Mesendoderm (in vitro differentiated cells): ENCODE measurements around the gene DSCAML1.

Source experiments
- DNase-seq: peaks from one replicate; pipeline ENCODE4 v3.0.0; 2013
- H2AK5ac ChIP-seq: 2 replicates; pipeline ENCODE4 v1.6.1; 2013; ENCODE audit warnings: low read length, inconsistent platforms
- H2BK120ac ChIP-seq: 2 replicates; pipeline ENCODE4 v1.6.1; 2013; ENCODE audit warnings: low read depth, mild to moderate bottlenecking, low read length, moderate library complexity, mixed read lengths
- H2BK15ac ChIP-seq: replicated peaks from 2 replicates; pipeline ENCODE4 v1.6.1; 2013; ENCODE audit warnings: low read depth, mild to moderate bottlenecking, moderate library complexity
- H2BK5ac ChIP-seq: 2 replicates; pipeline ENCODE4 v1.6.1; 2013; ENCODE audit warnings: low read length, inconsistent platforms
- H3K18ac ChIP-seq: 2 replicates; pipeline ENCODE4 v1.6.1; 2013; ENCODE audit warnings: mild to moderate bottlenecking, low read length, mixed read lengths
- H3K23ac ChIP-seq: one replicate; pipeline ENCODE4 v1.6.1; 2013; ENCODE audit warnings: low read length
- H3K27ac ChIP-seq: 2 replicates; pipeline ENCODE4 v1.5.1; 2013; ENCODE audit warnings: low read depth, mild to moderate bottlenecking, inconsistent platforms, low read length, moderate library complexity
- H3K27me3 ChIP-seq: 2 replicates; pipeline ENCODE4 v1.6.1; 2013; ENCODE audit warnings: low read length, control low read depth, mild to moderate bottlenecking, inconsistent platforms; ENCODE audit not compliant: insufficient read depth, poor library complexity
- H3K36me3 ChIP-seq: 2 replicates; pipeline ENCODE4 v1.6.1; 2013; ENCODE audit warnings: low read length, inconsistent platforms; ENCODE audit not compliant: control insufficient read depth, insufficient read depth
- H3K4ac ChIP-seq: one replicate; pipeline ENCODE4 v1.6.1; 2013; ENCODE audit warnings: low read depth, mild to moderate bottlenecking, low read length, moderate library complexity
- H3K4me1 ChIP-seq: 2 replicates; pipeline ENCODE4 v1.6.1; 2013; ENCODE audit warnings: low read depth, low read length, inconsistent platforms; ENCODE audit not compliant: control insufficient read depth
- H3K4me2 ChIP-seq: 2 replicates; pipeline ENCODE4 v1.6.1; 2013; ENCODE audit warnings: low read length
- H3K4me3 ChIP-seq: 2 replicates; pipeline ENCODE4 v1.5.1; 2013; ENCODE audit warnings: mild to moderate bottlenecking, low read length
- H3K56ac ChIP-seq: one replicate; pipeline ENCODE4 v1.6.1; 2013; ENCODE audit warnings: low read length
- H3K79me1 ChIP-seq: 2 replicates; pipeline ENCODE4 v1.6.1; 2013; ENCODE audit warnings: low read length, inconsistent platforms
- H3K79me2 ChIP-seq: 2 replicates; pipeline ENCODE4 v1.6.1; 2013; ENCODE audit warnings: mild to moderate bottlenecking, low read length; ENCODE audit not compliant: control insufficient read depth, insufficient read depth
- H3K9ac ChIP-seq: 2 replicates; pipeline ENCODE4 v1.6.1; 2013; ENCODE audit warnings: low read length, inconsistent platforms
- H4K5ac ChIP-seq: one replicate; pipeline ENCODE4 v1.6.1; 2013; ENCODE audit warnings: low read length
- H4K8ac ChIP-seq: one replicate; pipeline ENCODE4 v1.6.1; 2013; ENCODE audit warnings: low read depth, mild to moderate bottlenecking, control low read depth, low read length, moderate library complexity
- WGBS: extraction: QIAGEN DNeasy Blood & Tissue Kit; methylation state at CpG from one replicate; pipeline ENCODE4 v1.1.7; 2013; ENCODE audit warnings: low lambda C conversion rate, missing lambda C conversion rate; ENCODE audit not compliant: insufficient coverage; ENCODE audit errors: extremely low coverage; 5-methylcytosine and 5-hydroxymethylcytosine counted together

Gene DSCAML1

DNA sequence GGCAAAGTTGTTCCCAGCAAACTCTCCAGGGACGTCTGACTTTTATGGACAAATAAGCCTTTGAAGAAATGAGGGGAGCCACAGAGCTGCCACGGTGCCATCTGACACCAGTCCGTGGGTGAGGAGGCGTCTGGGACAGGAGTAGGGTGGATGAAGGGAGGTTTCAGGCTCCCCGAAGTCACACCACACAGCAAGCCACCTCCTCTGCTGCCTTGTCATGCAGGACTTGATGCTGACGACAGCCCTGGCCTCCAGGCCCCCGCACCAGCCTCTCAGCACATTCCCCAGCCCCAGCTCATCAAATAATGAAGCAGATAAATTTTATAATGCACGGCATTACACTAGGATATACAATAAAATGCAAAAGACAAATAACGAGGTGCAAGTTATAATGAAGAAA lies 312.9 kb downstream of the DSCAML1 start:
- no peaks in the 10 kb centered on the region for H3K36me3 ChIP-seq
- H2AK5ac ChIP-seq, result no peak overlapping the region
- H3K4me2 ChIP-seq, result no peak overlapping the region
- H3K27ac ChIP-seq, result no peak overlapping the region
- no peak overlapping the region for H3K18ac ChIP-seq
- H3K4ac ChIP-seq, result no peak overlapping the region
- no peak overlapping the region for H4K5ac ChIP-seq
- no peaks in the 10 kb centered on the region for H3K27me3 ChIP-seq
- no peak overlapping the region for H4K8ac ChIP-seq
- no peak overlapping the region for H3K4me3 ChIP-seq
- H3K4me1 ChIP-seq, result no peaks in the 10 kb centered on the region
- no peak overlapping the region for H2BK15ac ChIP-seq
- H3K23ac ChIP-seq, result no peak overlapping the region
- H3K9ac ChIP-seq, result no peak overlapping the region
- no peak overlapping the region for H2BK5ac ChIP-seq
- H3K79me1 ChIP-seq, result no peaks in the 10 kb centered on the region
- H3K79me2 ChIP-seq, result no peaks in the 10 kb centered on the region
- H3K56ac ChIP-seq, result peak overlapping the region; percentile 27
- no peak overlapping the region for H2BK120ac ChIP-seq
- WGBS, result no CpG with 5 or more reads among the region's 9 CpGs
- DNase-seq, result no peak

DNA sequence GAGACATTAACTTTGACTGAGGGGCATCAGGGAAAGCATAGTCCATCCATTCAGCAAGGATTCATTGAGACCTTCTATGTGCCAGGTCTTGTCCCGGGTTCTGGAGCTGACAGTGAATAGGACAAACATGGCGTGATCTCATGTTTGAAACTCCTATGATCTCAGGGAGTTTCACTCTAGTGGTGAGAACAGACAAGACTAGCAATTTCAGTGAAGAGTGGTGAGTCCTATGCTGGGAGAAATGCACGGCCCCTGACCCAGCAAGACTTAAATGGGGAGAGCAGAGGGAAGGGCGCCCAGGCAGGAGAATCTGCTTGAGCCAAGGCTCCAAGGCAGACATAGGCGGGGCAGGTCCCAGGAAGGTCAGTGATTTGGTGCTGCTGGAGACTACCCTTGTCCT lies 313.6 kb downstream of the DSCAML1 start:
- Histone ChIP-seq H3K4me2 (no peak overlapping the region), H3K79me2 (no peaks in the 10 kb centered on the region), H3K27ac (no peak overlapping the region), H3K56ac (no peak overlapping the region), H3K27me3 (no peaks in the 10 kb centered on the region), H3K79me1 (no peaks in the 10 kb centered on the region), H2BK15ac (no peak overlapping the region), H4K8ac (no peak overlapping the region), H3K18ac (no peak overlapping the region), H3K9ac (no peak overlapping the region), H3K4ac (no peak overlapping the region), H2BK5ac (no peak overlapping the region), H3K4me3 (no peak overlapping the region), H3K4me1 (no peaks in the 10 kb centered on the region), H4K5ac (no peak overlapping the region), H3K36me3 (no peaks in the 10 kb centered on the region), H3K23ac (no peak overlapping the region), H2AK5ac (no peak overlapping the region), H2BK120ac (no peak overlapping the region)
- WGBS, result no CpG with 5 or more reads among the region's 5 CpGs
- DNase-seq, result no peak

DNA sequence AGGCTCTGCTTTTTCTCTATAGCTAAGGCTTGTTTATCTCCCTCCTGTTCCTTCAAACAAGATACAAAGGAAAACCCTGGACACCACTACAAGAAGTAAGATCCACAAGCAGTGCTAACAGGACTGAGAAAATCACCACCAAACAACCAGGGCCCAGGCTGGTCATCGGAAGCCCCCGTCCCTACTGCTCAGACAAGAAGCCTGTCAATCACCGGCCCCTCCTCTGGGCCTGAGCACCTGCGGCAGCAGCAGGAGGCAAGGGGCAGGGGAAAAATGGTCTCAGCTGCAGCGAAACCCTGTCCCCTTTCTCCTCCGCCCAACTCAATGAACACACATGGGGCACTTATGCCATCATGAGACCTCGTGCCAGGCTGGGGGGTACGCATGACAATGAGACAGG lies 314.1 kb downstream of the DSCAML1 start:
- no peaks in the 10 kb centered on the region for H3K79me2 ChIP-seq
- no peak overlapping the region for H3K27ac ChIP-seq
- no peak overlapping the region for H2BK5ac ChIP-seq
- no peak overlapping the region for H3K9ac ChIP-seq
- no peak overlapping the region for H3K4ac ChIP-seq
- H4K8ac ChIP-seq, result no peak overlapping the region
- WGBS, result no CpG with 5 or more reads among the region's 8 CpGs
- H4K5ac ChIP-seq, result no peak overlapping the region
- no peak overlapping the region for H3K4me2 ChIP-seq
- no peaks in the 10 kb centered on the region for H3K4me1 ChIP-seq
- no peak overlapping the region for H2BK120ac ChIP-seq
- H3K56ac ChIP-seq, result no peak overlapping the region
- H3K4me3 ChIP-seq, result no peak overlapping the region
- H2BK15ac ChIP-seq, result no peak overlapping the region
- H3K23ac ChIP-seq, result no peak overlapping the region
- no peaks in the 10 kb centered on the region for H3K36me3 ChIP-seq
- H2AK5ac ChIP-seq, result no peak overlapping the region
- no peak for DNase-seq
- no peaks in the 10 kb centered on the region for H3K79me1 ChIP-seq
- no peaks in the 10 kb centered on the region for H3K27me3 ChIP-seq
- no peak overlapping the region for H3K18ac ChIP-seq

DNA sequence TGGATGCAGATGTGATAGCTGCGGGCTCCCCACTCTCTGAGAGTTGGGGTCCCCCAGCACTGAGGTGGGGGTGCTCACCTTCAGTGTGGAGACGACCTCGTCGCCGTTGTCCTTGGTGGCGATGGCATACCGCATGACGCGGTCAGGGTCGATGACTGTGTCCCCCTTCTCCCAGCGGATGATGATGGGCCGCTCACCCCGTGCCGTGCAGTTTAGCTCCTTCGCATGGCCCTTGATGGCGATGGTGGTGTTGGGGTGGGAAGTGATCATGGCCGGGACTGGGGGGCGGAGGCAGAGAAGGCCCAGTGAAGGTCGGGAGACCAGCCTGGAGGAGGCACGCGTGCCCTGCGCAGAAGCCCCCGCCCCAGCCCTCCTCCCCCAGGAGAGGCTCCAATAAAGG lies 315.1 kb downstream of the DSCAML1 start:
- Histone ChIP-seq H2BK15ac (no peak overlapping the region), H2BK5ac (no peak overlapping the region), H3K4me3 (no peak overlapping the region), H2AK5ac (no peak overlapping the region), H4K8ac (no peak overlapping the region), H3K56ac (no peak overlapping the region), H3K23ac (no peak overlapping the region), H3K27ac (no peak overlapping the region), H3K79me1 (no peaks in the 10 kb centered on the region), H3K4me2 (no peak overlapping the region), H3K4me1 (no peaks in the 10 kb centered on the region), H3K27me3 (no peaks in the 10 kb centered on the region), H3K18ac (no peak overlapping the region), H4K5ac (no peak overlapping the region), H3K79me2 (no peaks in the 10 kb centered on the region), H3K36me3 (no peaks in the 10 kb centered on the region), H2BK120ac (no peak overlapping the region), H3K9ac (no peak overlapping the region), H3K4ac (no peak overlapping the region)
- no peak for DNase-seq
- WGBS, result no CpG with 5 or more reads among the region's 23 CpGs

DNA sequence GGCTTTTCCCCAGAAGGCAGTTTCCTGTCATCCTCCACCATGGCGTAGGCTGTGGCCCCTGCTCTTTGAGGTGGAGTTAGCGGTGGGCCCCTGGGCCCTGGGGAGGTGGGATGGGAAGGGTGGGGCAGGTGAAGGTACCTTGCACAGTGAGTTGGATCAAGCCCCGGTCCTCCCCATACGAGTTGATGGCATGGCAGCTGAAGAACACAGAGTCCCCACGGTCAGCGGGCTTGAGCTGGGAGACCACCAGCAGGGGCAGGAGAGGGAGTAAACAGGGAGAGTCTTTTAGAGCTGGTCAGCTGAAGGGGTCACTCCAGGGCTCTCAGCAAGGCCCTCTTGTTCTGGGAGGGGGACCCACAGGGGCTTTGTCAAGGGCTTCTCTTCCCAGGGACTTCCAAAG lies 316.0 kb downstream of the DSCAML1 start:
- H3K27me3 ChIP-seq, result no peaks in the 10 kb centered on the region

DNA sequence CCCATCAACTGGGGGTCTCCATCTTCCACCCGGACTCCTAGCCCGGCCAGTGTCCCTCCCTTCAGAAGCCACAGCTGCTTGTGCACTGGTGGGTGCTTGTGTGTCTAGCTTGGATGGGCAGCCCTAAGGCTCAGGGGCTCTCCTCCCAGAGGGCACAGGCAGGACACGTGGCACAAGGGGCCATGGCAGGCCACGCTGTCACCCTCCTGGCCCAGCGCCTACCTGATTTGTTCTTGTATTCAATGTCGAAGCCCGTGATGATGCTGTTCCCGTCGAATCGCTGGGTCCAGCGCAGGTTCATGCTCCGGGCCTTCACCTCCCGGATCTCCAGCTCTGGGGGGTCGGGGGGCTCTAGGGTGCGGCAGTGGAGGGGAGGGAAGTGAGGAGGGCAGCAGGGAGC lies 316.8 kb downstream of the DSCAML1 start:
- Histone ChIP-seq H3K4ac (no peak overlapping the region), H4K8ac (no peak overlapping the region), H2BK120ac (no peak overlapping the region), H4K5ac (no peak overlapping the region), H3K23ac (no peak overlapping the region), H3K27me3 (no peaks in the 10 kb centered on the region), H3K79me1 (no peaks in the 10 kb centered on the region), H3K4me3 (no peak overlapping the region), H2AK5ac (no peak overlapping the region), H3K4me2 (no peak overlapping the region), H2BK15ac (no peak overlapping the region), H3K56ac (no peak overlapping the region), H3K9ac (no peak overlapping the region), H3K4me1 (no peaks in the 10 kb centered on the region), H2BK5ac (no peak overlapping the region), H3K36me3 (no peaks in the 10 kb centered on the region), H3K79me2 (no peaks in the 10 kb centered on the region), H3K18ac (no peak overlapping the region), H3K27ac (no peak overlapping the region)
- no CpG with 5 or more reads among the region's 15 CpGs for WGBS
- no peak for DNase-seq

More for the DNA sequence above, 316.0 kb downstream of the DSCAML1 start:
- Histone ChIP-seq H4K5ac (no peak overlapping the region), H3K4me2 (no peak overlapping the region), H3K4ac (no peak overlapping the region), H2AK5ac (no peak overlapping the region), H3K4me1 (no peaks in the 10 kb centered on the region), H3K23ac (no peak overlapping the region), H3K4me3 (no peak overlapping the region), H2BK5ac (no peak overlapping the region), H3K79me1 (no peaks in the 10 kb centered on the region), H3K56ac (no peak overlapping the region), H4K8ac (no peak overlapping the region), H3K36me3 (no peaks in the 10 kb centered on the region), H3K79me2 (no peaks in the 10 kb centered on the region), H3K18ac (no peak overlapping the region), H2BK15ac (no peak overlapping the region), H3K27ac (no peak overlapping the region), H3K9ac (no peak overlapping the region), H2BK120ac (no peak overlapping the region)
- no peak for DNase-seq
- no CpG with 5 or more reads among the region's 6 CpGs for WGBS
